ACC112 (cell line): ENCODE data around the gene ST7.

Experiments
- H2AFZ ChIP-seq: fragments of 200-600 bp; sonication (generic); one replicate; pipeline ENCODE4 v1.6.0; 2017; ENCODE audit warnings: antibody characterized with exemption, low read length; ENCODE audit not compliant: unreplicated experiment
- H3K27ac ChIP-seq: fragments of 200-600 bp; sonication (generic); 2 replicates; pipeline ENCODE4 v1.5.1; 2014; ENCODE audit warnings: low read depth, mild to moderate bottlenecking, antibody characterized with exemption, low read length, moderate library complexity
- H3K27me3 ChIP-seq: fragments of 200-600 bp; sonication (generic); 2 replicates; pipeline ENCODE4 v1.6.1; 2014; ENCODE audit warnings: mild to moderate bottlenecking, antibody characterized with exemption, low read length, moderate library complexity, mixed read lengths; ENCODE audit not compliant: insufficient read depth
- H3K36me3 ChIP-seq: fragments of 200-600 bp; sonication (generic); 2 replicates; pipeline ENCODE4 v1.6.1; 2016; ENCODE audit warnings: mild to moderate bottlenecking, antibody characterized with exemption, low read length, moderate library complexity, mixed read lengths; ENCODE audit not compliant: insufficient read depth
- H3K4me1 ChIP-seq: fragments of 200-600 bp; sonication (generic); one replicate; pipeline ENCODE4 v1.6.1; 2016; ENCODE audit warnings: low read length, mixed read lengths; ENCODE audit not compliant: insufficient read depth, unreplicated experiment, control insufficient read depth
- H3K4me3 ChIP-seq: fragments of 200-600 bp; sonication (generic); 2 replicates; pipeline ENCODE4 v1.5.1; 2014; ENCODE audit warnings: mild to moderate bottlenecking, low read depth, low read length
- H3K79me2 ChIP-seq: fragments of 200-600 bp; sonication (generic); one replicate; pipeline ENCODE4 v1.6.0; 2016; ENCODE audit warnings: low read length; ENCODE audit not compliant: control insufficient read depth, unreplicated experiment, insufficient read depth

Gene ST7

GRCh38 chr7:117017702-117018266, 64.5 kb downstream of the ST7 start:
- peaks cover 41% of the 10 kb centered on the region for H3K79me2 ChIP-seq
- no peak overlapping the region for H3K4me3 ChIP-seq
- no peaks in the 10 kb centered on the region for H3K27me3 ChIP-seq
- H3K4me1 ChIP-seq, result peaks cover 48% of the 10 kb centered on the region
- no peak overlapping the region for H3K27ac ChIP-seq
- no peak overlapping the region for H2AFZ ChIP-seq
- no peaks in the 10 kb centered on the region for H3K36me3 ChIP-seq

- Histone ChIP-seq H3K79me2 (peaks cover 46% of the 10 kb centered on the region), H3K4me1 (peaks cover 52% of the 10 kb centered on the region)
Observed at GRCh38 chr7:117018713-117019112, 65.4 kb downstream of the ST7 start.

GRCh38 chr7:117019287-117019686, 66.0 kb downstream of the ST7 start:
- H3K4me1 ChIP-seq, result peaks cover 47% of the 10 kb centered on the region

More at GRCh38 chr7:117018713-117019112, 65.4 kb downstream of the ST7 start:
- no peak overlapping the region for H2AFZ ChIP-seq
- H3K27ac ChIP-seq, result no peak overlapping the region
- H3K4me3 ChIP-seq, result no peak overlapping the region
- no peaks in the 10 kb centered on the region for H3K27me3 ChIP-seq
- H3K36me3 ChIP-seq, result no peaks in the 10 kb centered on the region

GRCh38 chr7:117019786-117020590, 66.7 kb downstream of the ST7 start:
- Histone ChIP-seq H3K27ac (peak overlapping the region; percentile 53; the same call in 1 of the 2 replicates), H3K4me3 (peak overlapping the region; percentile 67), H3K36me3 (no peaks in the 10 kb centered on the region), H3K79me2 (peaks cover 47% of the 10 kb centered on the region), H3K27me3 (no peaks in the 10 kb centered on the region), H2AFZ (peak overlapping the region; percentile 67), H3K4me1 (peaks cover 46% of the 10 kb centered on the region)

More at GRCh38 chr7:117019287-117019686, 66.0 kb downstream of the ST7 start:
- Histone ChIP-seq H3K79me2 (peaks cover 46% of the 10 kb centered on the region), H3K36me3 (no peaks in the 10 kb centered on the region), H3K27me3 (no peaks in the 10 kb centered on the region), H3K27ac (peak overlapping the region; percentile 42; the same call in 1 of the 2 replicates), H3K4me3 (no peak overlapping the region), H2AFZ (no peak overlapping the region)

GRCh38 chr7:117020591-117020973, 67.3 kb downstream of the ST7 start:
- H3K27ac ChIP-seq, result peak overlapping the region; percentile 53; the same call in 1 of the 2 replicates
- no peaks in the 10 kb centered on the region for H3K36me3 ChIP-seq
- peak overlapping the region; percentile 67 for H3K4me3 ChIP-seq
- peaks cover 46% of the 10 kb centered on the region for H3K79me2 ChIP-seq
- H3K4me1 ChIP-seq, result peaks cover 45% of the 10 kb centered on the region
- H2AFZ ChIP-seq, result peak overlapping the region; percentile 67
- no peaks in the 10 kb centered on the region for H3K27me3 ChIP-seq

GRCh38 chr7:117021366-117021765, 68.1 kb downstream of the ST7 start:
- peaks cover 47% of the 10 kb centered on the region for H3K79me2 ChIP-seq

GRCh38 chr7:117021986-117022385, 68.7 kb downstream of the ST7 start:
- no peak overlapping the region for H3K4me3 ChIP-seq
- peaks cover 51% of the 10 kb centered on the region for H3K79me2 ChIP-seq
- no peak overlapping the region for H2AFZ ChIP-seq
- no peak overlapping the region for H3K27ac ChIP-seq
- H3K4me1 ChIP-seq, result peaks cover 43% of the 10 kb centered on the region
- H3K36me3 ChIP-seq, result no peaks in the 10 kb centered on the region
- H3K27me3 ChIP-seq, result no peaks in the 10 kb centered on the region

More at GRCh38 chr7:117021366-117021765, 68.1 kb downstream of the ST7 start:
- Histone ChIP-seq H3K27me3 (no peaks in the 10 kb centered on the region), H3K4me3 (no peak overlapping the region), H2AFZ (no peak overlapping the region), H3K36me3 (no peaks in the 10 kb centered on the region), H3K4me1 (peaks cover 44% of the 10 kb centered on the region), H3K27ac (no peak overlapping the region)

GRCh38 chr7:117023325-117023854, 70.1 kb downstream of the ST7 start:
- Histone ChIP-seq H3K36me3 (no peaks in the 10 kb centered on the region), H3K4me3 (no peak overlapping the region), H2AFZ (no peak overlapping the region), H3K27ac (no peak overlapping the region), H3K27me3 (no peaks in the 10 kb centered on the region), H3K79me2 (peaks cover 43% of the 10 kb centered on the region), H3K4me1 (peaks cover 36% of the 10 kb centered on the region)

- Histone ChIP-seq H2AFZ (no peak overlapping the region), H3K27me3 (no peaks in the 10 kb centered on the region), H3K4me3 (no peak overlapping the region), H3K36me3 (no peaks in the 10 kb centered on the region; the same call in 1 of the 2 replicates), H3K27ac (no peak overlapping the region; the same call in 1 of the 2 replicates), H3K4me1 (peaks cover 31% of the 10 kb centered on the region), H3K79me2 (peaks cover 41% of the 10 kb centered on the region)
Observed at GRCh38 chr7:117024811-117025210, 71.5 kb downstream of the ST7 start.

GRCh38 chr7:117025891-117026290, 72.6 kb downstream of the ST7 start:
- H3K27me3 ChIP-seq, result no peaks in the 10 kb centered on the region
- peaks cover 21% of the 10 kb centered on the region for H3K4me1 ChIP-seq
- H3K79me2 ChIP-seq, result peaks cover 37% of the 10 kb centered on the region
- peak overlapping the region; percentile 35 for H3K27ac ChIP-seq
- no peak overlapping the region for H3K4me3 ChIP-seq
- no peaks in the 10 kb centered on the region; the same call in 1 of the 2 replicates for H3K36me3 ChIP-seq
- no peak overlapping the region for H2AFZ ChIP-seq
